Neural cell (in vitro differentiated cells): ENCODE data around the gene RIN1. TPM values are rescaled to one million over a fixed set of nuclear protein-coding genes. Genes with fewer than 3 reads are reported as not detected.

Experiments used
- H2AFZ ChIP-seq: fragments of 200-600, 300-800 bp; sonication (generic), shearing (Covaris generic); 2 replicates; pipeline ENCODE4 v1.6.0; 2014; ENCODE audit warnings: low read depth, mild to moderate bottlenecking, antibody characterized with exemption, low read length, moderate library complexity
- H3F3A ChIP-seq: fragments of 200-600 bp; shearing (Covaris generic); 2 replicates; pipeline ENCODE4 v1.6.1; 2016; ENCODE audit warnings: mild to moderate bottlenecking, moderate library complexity, mixed read lengths, antibody characterized with exemption, low read length; ENCODE audit not compliant: insufficient read depth, poor library complexity, severe bottlenecking
- H3K27ac ChIP-seq: fragments of 200-600, 300-800 bp; sonication (generic), shearing (Covaris generic); 2 replicates; pipeline ENCODE4 v1.5.1; 2014; ENCODE audit warnings: mild to moderate bottlenecking, low read length, moderate library complexity
- H3K27me3 ChIP-seq: fragments of 300-800, 200-600 bp; sonication (generic), shearing (Covaris generic); 2 replicates; pipeline ENCODE4 v1.6.0; 2014; ENCODE audit warnings: mild to moderate bottlenecking, low read depth, low read length, moderate library complexity; ENCODE audit not compliant: insufficient read depth
- H3K36me3 ChIP-seq: fragments of 300-800, 200-600 bp; sonication (generic), shearing (Covaris generic); 2 replicates; pipeline ENCODE4 v1.5.1; 2014; ENCODE audit warnings: mild to moderate bottlenecking, antibody characterized with exemption, low read length, moderate library complexity; ENCODE audit not compliant: insufficient read depth
- H3K4me2 ChIP-seq: fragments of 300-800, 200-600 bp; sonication (generic), shearing (Covaris generic); 2 replicates; pipeline ENCODE4 v1.6.0; 2014; ENCODE audit warnings: mild to moderate bottlenecking, low read length
- H3K4me3 ChIP-seq: fragments of 300-800, 200-600 bp; sonication (generic), shearing (Covaris generic); 2 replicates; pipeline ENCODE4 v1.5.1; 2014; ENCODE audit warnings: mild to moderate bottlenecking, low read length, moderate library complexity
- H3K79me2 ChIP-seq: fragments of 200-600 bp; shearing (Covaris generic); replicated peaks from 2 replicates; pipeline ENCODE4 v1.6.0; 2014; ENCODE audit warnings: mild to moderate bottlenecking, low read length, moderate library complexity; ENCODE audit not compliant: insufficient read depth
- H3K9ac ChIP-seq: fragments of 300-800, 200-600 bp; sonication (generic), shearing (Covaris generic); 2 replicates; pipeline ENCODE4 v1.6.1; 2016; ENCODE audit warnings: mild to moderate bottlenecking, low read length, mixed read lengths
- H3K9me2 ChIP-seq: fragments of 200-600 bp; shearing (Covaris generic); 2 replicates; pipeline ENCODE4 v1.6.1; 2016; ENCODE audit warnings: mild to moderate bottlenecking, low read length, mixed read lengths; ENCODE audit not compliant: insufficient read depth
- H3K9me3 ChIP-seq: fragments of 200-600, 300-800 bp; sonication (generic), shearing (Covaris generic); 2 replicates; pipeline ENCODE4 v1.6.1; 2016; ENCODE audit warnings: mild to moderate bottlenecking, mixed run types, low read length, moderate library complexity, mixed read lengths
- H4K20me1 ChIP-seq: fragments of 200-600 bp; shearing (Covaris generic); 2 replicates; pipeline ENCODE4 v1.6.1; 2016; ENCODE audit warnings: mild to moderate bottlenecking, mixed run types; ENCODE audit not compliant: insufficient read depth
- EP300 ChIP-seq: fragments of 450-650 bp; conservative IDR thresholded peaks from 2 replicates; pipeline ENCODE4 v1.6.1; 2014; ENCODE audit warnings: antibody characterized with exemption, mild to moderate bottlenecking, moderate library complexity; ENCODE audit not compliant: poor library complexity, severe bottlenecking
- EZH2 ChIP-seq: fragments of 200-600, 300-800 bp; shearing (Covaris generic), sonication (generic); IDR thresholded peaks from 2 replicates; pipeline ENCODE4 v1.6.1; 2014; ENCODE audit warnings: antibody characterized with exemption, low read length, borderline replicate concordance, mild to moderate bottlenecking; ENCODE audit not compliant: insufficient read depth, poor library complexity, severe bottlenecking
- MXI1 ChIP-seq: fragments of 450-650 bp; conservative IDR thresholded peaks from 2 replicates; pipeline ENCODE4 v1.6.1; 2014; ENCODE audit warnings: antibody characterized with exemption, mild to moderate bottlenecking; ENCODE audit not compliant: poor library complexity, severe bottlenecking
- POLR2AphosphoS5 ChIP-seq: IDR thresholded peaks from 2 replicates; pipeline ENCODE4 v1.6.1; 2012
- RAD21 ChIP-seq: fragments of 450-650 bp; conservative IDR thresholded peaks from 2 replicates; pipeline ENCODE4 v1.6.1; 2014; ENCODE audit warnings: antibody characterized with exemption, mild to moderate bottlenecking, moderate library complexity
- SMC3 ChIP-seq: fragments of 450-650 bp; conservative IDR thresholded peaks from 2 replicates; pipeline ENCODE4 v1.6.1; 2014; ENCODE audit warnings: antibody characterized with exemption, mild to moderate bottlenecking, moderate library complexity; ENCODE audit not compliant: poor library complexity
- TAF1 ChIP-seq: IDR thresholded peaks from 2 replicates; pipeline ENCODE4 v1.6.1; 2012; ENCODE audit warnings: low read depth
- polyA plus RNA-seq: library from polyadenylated mRNA; depleted of rRNA; stranded (reverse); fragments of >200 nt; gene quantifications from 2 replicates; pipeline ENCODE4 v1.2.3, GENCODE V29; 2014
- TF ChIP-seq, protein P1 (sequence below): IDR thresholded peaks from 2 replicates; pipeline ENCODE4 v1.6.1; 2012; ENCODE audit warnings: borderline replicate concordance
- TF ChIP-seq, protein P2 (sequence below): fragments of 450-650 bp; IDR thresholded peaks from 2 replicates; pipeline ENCODE4 v1.5.1; 2014; ENCODE audit warnings: antibody characterized with exemption, mild to moderate bottlenecking, moderate library complexity; ENCODE audit not compliant: poor library complexity, severe bottlenecking

Gene RIN1
- polyA plus RNA-seq, 1 donor from 2014 or later, result 4.2 TPM

DNA sequence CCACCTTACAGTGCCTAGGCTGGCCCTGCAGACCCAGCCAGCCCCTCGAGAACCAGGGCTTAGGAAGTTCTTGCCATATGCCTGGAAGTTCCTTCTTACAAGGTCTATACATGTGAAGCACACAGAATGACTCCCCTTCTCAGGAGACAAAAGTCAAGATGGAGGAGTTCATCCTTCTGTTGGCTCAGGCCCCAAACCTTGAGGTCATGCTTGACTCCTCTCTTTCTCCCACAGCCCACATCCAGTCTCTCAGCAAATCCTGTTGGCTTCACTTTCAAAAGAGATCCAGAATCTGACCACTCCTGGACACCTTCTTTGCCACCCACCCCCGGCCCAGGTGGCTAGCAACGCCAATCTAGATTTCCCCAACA lies 17.6 kb downstream of the RIN1 start:
- no peak overlapping the region for H3K27ac ChIP-seq
- H3K27me3 ChIP-seq, result no peaks in the 10 kb centered on the region
- no peaks in the 10 kb centered on the region for H4K20me1 ChIP-seq
- H3K4me3 ChIP-seq, result no peak overlapping the region
- TF ChIP-seq, protein P1, sequence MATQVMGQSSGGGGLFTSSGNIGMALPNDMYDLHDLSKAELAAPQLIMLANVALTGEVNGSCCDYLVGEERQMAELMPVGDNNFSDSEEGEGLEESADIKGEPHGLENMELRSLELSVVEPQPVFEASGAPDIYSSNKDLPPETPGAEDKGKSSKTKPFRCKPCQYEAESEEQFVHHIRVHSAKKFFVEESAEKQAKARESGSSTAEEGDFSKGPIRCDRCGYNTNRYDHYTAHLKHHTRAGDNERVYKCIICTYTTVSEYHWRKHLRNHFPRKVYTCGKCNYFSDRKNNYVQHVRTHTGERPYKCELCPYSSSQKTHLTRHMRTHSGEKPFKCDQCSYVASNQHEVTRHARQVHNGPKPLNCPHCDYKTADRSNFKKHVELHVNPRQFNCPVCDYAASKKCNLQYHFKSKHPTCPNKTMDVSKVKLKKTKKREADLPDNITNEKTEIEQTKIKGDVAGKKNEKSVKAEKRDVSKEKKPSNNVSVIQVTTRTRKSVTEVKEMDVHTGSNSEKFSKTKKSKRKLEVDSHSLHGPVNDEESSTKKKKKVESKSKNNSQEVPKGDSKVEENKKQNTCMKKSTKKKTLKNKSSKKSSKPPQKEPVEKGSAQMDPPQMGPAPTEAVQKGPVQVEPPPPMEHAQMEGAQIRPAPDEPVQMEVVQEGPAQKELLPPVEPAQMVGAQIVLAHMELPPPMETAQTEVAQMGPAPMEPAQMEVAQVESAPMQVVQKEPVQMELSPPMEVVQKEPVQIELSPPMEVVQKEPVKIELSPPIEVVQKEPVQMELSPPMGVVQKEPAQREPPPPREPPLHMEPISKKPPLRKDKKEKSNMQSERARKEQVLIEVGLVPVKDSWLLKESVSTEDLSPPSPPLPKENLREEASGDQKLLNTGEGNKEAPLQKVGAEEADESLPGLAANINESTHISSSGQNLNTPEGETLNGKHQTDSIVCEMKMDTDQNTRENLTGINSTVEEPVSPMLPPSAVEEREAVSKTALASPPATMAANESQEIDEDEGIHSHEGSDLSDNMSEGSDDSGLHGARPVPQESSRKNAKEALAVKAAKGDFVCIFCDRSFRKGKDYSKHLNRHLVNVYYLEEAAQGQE, result no peak
- TF ChIP-seq, protein P2, sequence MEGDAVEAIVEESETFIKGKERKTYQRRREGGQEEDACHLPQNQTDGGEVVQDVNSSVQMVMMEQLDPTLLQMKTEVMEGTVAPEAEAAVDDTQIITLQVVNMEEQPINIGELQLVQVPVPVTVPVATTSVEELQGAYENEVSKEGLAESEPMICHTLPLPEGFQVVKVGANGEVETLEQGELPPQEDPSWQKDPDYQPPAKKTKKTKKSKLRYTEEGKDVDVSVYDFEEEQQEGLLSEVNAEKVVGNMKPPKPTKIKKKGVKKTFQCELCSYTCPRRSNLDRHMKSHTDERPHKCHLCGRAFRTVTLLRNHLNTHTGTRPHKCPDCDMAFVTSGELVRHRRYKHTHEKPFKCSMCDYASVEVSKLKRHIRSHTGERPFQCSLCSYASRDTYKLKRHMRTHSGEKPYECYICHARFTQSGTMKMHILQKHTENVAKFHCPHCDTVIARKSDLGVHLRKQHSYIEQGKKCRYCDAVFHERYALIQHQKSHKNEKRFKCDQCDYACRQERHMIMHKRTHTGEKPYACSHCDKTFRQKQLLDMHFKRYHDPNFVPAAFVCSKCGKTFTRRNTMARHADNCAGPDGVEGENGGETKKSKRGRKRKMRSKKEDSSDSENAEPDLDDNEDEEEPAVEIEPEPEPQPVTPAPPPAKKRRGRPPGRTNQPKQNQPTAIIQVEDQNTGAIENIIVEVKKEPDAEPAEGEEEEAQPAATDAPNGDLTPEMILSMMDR, result no peak
- no peak for TF ChIP-seq MXI1
- no peak for TF ChIP-seq POLR2AphosphoS5
- TF ChIP-seq SMC3, result no peak
- H3K79me2 ChIP-seq, result no peaks in the 10 kb centered on the region
- H3K9me3 ChIP-seq, result no peaks in the 10 kb centered on the region
- no peaks in the 10 kb centered on the region for H3F3A ChIP-seq
- H2AFZ ChIP-seq, result no peak overlapping the region
- no peaks in the 10 kb centered on the region for H3K9me2 ChIP-seq
- no peak overlapping the region for H3K4me2 ChIP-seq
- no peaks in the 10 kb centered on the region for H3K36me3 ChIP-seq
- H3K9ac ChIP-seq, result no peak overlapping the region

DNA sequence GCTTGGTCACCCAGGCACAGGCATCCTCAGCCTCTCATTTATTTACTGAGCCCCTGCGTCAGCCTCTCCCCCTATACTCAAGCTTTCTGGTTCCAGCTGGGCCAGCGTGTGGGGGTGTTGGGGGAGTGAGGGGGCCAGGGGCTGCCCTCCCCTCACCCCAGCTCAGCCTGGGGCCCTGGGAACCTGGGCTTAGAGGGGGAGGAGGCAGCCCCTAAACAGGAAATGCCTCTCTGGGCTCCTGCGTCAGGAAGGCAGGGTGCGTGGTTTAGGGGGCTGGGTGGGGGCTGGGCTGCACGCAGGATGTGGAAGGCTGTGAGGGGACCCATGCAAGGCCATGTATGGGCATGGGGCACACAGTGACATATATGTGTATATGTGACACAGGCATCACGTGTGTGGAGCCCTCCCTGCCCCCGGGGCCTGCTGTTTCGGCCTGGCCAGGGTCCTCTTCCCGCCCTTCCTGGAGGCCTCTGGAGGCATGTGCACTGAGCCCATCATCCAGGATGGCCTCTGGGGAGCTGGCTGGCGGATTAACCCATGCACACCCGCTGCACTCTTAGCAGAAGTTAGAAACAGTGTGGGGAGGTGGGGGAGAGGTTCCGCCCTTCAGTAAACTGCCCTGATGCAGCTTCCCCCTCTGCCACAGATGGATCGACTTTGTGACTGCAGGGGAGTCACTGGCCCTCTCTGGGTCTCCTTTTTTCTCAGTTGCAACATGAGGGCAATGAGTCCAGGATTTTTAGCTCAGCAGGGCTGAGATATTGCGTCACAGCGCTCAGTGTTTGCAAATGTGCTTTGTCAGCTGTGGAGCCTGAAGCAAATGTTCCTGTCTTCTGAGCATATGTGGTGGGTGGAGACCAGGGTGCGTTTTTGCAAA lies 18.3 kb downstream of the RIN1 start:
- Histone ChIP-seq H3K9me3 (no peaks in the 10 kb centered on the region), H4K20me1 (no peaks in the 10 kb centered on the region), H3K9ac (peak overlapping the region; percentile 1)

More for the DNA sequence above, 18.3 kb downstream of the RIN1 start:
- no peaks in the 10 kb centered on the region for H3F3A ChIP-seq
- no peaks in the 10 kb centered on the region for H3K36me3 ChIP-seq
- no peaks in the 10 kb centered on the region for H3K79me2 ChIP-seq
- H2AFZ ChIP-seq, result no peak overlapping the region
- H3K27me3 ChIP-seq, result no peaks in the 10 kb centered on the region
- no peaks in the 10 kb centered on the region for H3K9me2 ChIP-seq
- no peak overlapping the region for H3K27ac ChIP-seq
- TF ChIP-seq, protein P2, result no peak
- TF ChIP-seq MXI1, result no peak
- TF ChIP-seq EP300, result no peak
- no peak for TF ChIP-seq SMC3
- TF ChIP-seq RAD21, result no peak
- TF ChIP-seq TAF1, result no peak
- TF ChIP-seq, protein P1, result no peak
- TF ChIP-seq POLR2AphosphoS5, result no peak
- TF ChIP-seq EZH2, result no peak
- H3K4me2 ChIP-seq, result no peak overlapping the region
- H3K4me3 ChIP-seq, result no peak overlapping the region
